Stimulated activated CD8-positive, alpha-beta memory T cell treated with anti-CD3 and anti-CD28 coated beads, Interleukin-15, amount 100 ng/mL, for 24 hours (primary cell): ENCODE measurements around the gene EDIL3.

Experiments
- DNase-seq: peaks from one replicate; pipeline ENCODE4 v3.0.0-alpha.2; 2020; ENCODE audit warnings: low read depth

The EDIL3 gene

GRCh38 chr5:83900306-83900705 is 484.4 kb downstream of the EDIL3 start:
- DNase-seq: no peak

DNA sequence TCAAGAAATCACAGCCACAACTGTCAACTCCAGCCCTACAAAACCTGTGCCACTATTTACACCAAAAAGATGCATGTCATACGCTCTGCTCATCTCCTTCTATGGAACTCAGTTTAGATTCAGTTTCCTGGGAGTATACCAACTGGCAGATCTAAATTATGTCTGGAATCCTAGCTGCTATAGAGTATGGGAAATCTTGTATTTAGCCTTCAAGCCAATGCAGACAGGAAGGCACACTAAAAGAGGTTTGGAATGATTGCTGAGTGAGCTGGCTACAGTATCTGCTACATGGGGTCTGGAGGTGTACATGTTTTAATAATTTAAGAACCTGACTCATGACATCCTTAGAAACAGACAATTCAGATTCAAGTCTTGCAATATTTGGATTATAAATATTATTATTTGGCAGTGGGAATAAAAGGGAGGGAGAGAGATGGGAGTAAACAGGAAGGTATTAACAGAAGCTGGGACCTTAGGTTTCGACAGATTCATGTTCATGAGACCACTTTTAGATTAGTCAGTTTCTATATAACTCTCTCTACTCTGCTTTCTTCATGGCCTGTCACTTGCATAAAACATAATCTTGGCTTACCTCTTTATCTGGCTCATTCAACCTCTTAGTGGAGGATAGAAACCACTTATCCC is 485.2 kb downstream of the EDIL3 start:
- DNase-seq: no peak

DNA sequence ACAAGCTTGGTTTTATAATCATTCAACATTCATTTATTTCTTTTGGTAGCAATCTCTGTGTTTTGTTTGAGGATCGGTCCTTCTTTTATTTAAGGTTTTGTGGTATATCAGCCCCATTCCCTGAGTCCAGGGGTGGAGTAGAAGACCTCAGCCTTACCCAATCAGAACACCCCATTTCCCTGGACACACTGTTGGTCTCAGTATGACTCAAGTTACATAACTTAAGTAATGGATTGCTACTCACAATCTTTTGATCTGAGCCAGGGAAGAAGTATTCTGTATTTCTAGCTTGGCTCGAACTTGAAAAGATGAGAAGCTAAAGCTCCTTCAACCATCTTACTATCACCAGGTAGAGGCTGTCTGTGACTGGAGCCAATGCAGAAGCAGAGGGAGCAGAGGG is 488.8 kb downstream of the EDIL3 start:
- DNase-seq: no peak

DNA sequence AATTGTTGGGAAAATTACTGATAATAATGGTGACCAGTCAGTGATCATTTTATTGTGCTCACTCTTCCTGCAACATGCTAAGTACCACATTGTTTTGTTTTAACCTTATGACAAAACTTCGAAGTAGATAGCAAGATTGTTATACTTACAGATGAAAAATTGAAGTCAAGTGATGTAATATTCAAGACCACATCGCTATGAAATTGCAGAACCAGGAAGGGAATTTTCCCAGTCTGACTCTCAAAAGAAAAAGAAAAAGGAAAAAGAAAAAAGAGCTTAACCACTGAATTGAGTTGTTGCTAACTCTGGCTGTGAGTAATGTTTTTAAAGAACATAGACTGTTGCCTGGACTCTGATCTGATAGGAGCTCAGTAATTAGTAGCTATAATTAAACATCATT is 493.4 kb downstream of the EDIL3 start:
- no peak for DNase-seq
